NCI-H748 (cell line): ENCODE measurements around the gene VEZT.
"Not testable (repeated sequence)": the region's sequence is repeated elsewhere in the genome, so short reads cannot be mapped to it uniquely, and the experiment has no call there.

Experiments used
- DNase-seq: peaks from one replicate; lab custom pipeline; 2025; ENCODE audit not compliant: unreplicated experiment; lab: John Stamatoyannopoulos, UW

VEZT gene

GRCh38 chr12:95224202-95225170, 6.9 kb downstream of the VEZT start:
- no peak for DNase-seq

- no peak for DNase-seq
Measured at GRCh38 chr12:95225645-95226212, 8.1 kb downstream of the VEZT start.

GRCh38 chr12:95227818-95228356, 10.3 kb downstream of the VEZT start:
- DNase-seq, result no peak

GRCh38 chr12:95228617-95229016, 11.0 kb downstream of the VEZT start:
- DNase-seq, result no peak

GRCh38 chr12:95229636-95230035, 12.0 kb downstream of the VEZT start:
- DNase-seq, result no peak

GRCh38 chr12:95230313-95230712, 12.7 kb downstream of the VEZT start:
- DNase-seq, result no peak

GRCh38 chr12:95231190-95231589, 13.6 kb downstream of the VEZT start:
- no peak for DNase-seq

- not testable (repeated sequence) for DNase-seq
Measured at GRCh38 chr12:95234187-95234586, 16.6 kb downstream of the VEZT start.

GRCh38 chr12:95235621-95236020, 18.0 kb downstream of the VEZT start:
- DNase-seq, result not testable (repeated sequence)

- no peak for DNase-seq
Measured at GRCh38 chr12:95237315-95237714, 19.7 kb downstream of the VEZT start.

GRCh38 chr12:95238150-95238549, 20.5 kb downstream of the VEZT start:
- DNase-seq, result no peak

GRCh38 chr12:95239216-95239615, 21.6 kb downstream of the VEZT start:
- DNase-seq, result no peak

- not testable (repeated sequence) for DNase-seq
Measured at GRCh38 chr12:95239835-95240234, 22.2 kb downstream of the VEZT start.

GRCh38 chr12:95240556-95240955, 22.9 kb downstream of the VEZT start:
- DNase-seq, result no peak

GRCh38 chr12:95241138-95241537, 23.5 kb downstream of the VEZT start:
- not testable (repeated sequence) for DNase-seq

GRCh38 chr12:95241761-95242506, 24.3 kb downstream of the VEZT start:
- no peak for DNase-seq

- no peak for DNase-seq
Measured at GRCh38 chr12:95243497-95244183, 26.0 kb downstream of the VEZT start.

GRCh38 chr12:95244350-95244749, 26.7 kb downstream of the VEZT start:
- DNase-seq, result no peak

- DNase-seq, result no peak
Measured at GRCh38 chr12:95248095-95248494, 30.5 kb downstream of the VEZT start.

- DNase-seq, result no peak
Measured at GRCh38 chr12:95248604-95249360, 31.2 kb downstream of the VEZT start.
